HG03039 (cell line): ENCODE results near the gene TSPAN12.
"Not testable (repeated sequence)": the region's sequence is repeated elsewhere in the genome, so short reads cannot be mapped to it uniquely, and the experiment has no call there.

Experiments
- ATAC-seq: cut with Tn5 transposase; IDR thresholded peaks from one replicate; pipeline ENCODE4 v1.9.1; 2021; ENCODE audit warnings: mild to moderate bottlenecking, moderate library complexity; ENCODE audit not compliant: unreplicated experiment

Gene TSPAN12

GRCh38 chr7:120807390-120807789 is 50.6 kb downstream of the TSPAN12 start:
- no peak for ATAC-seq

DNA sequence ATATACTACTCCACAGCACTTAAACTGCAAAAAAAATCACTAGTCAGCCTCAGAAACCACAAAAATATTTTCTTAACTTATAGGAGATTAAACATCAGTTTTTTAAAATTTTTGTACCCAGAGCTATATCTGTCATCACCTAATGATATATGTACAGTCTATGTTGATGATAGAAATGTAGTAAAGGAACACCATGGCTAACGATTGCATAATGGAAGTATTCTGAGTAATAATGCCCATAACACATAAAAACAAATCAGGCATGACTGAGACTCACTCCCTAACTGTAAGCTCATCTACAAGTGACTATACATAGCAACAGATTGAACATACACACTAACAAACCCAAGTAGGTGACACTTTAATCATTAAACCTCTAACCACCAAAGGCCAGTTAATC is 51.3 kb downstream of the TSPAN12 start:
- ATAC-seq, result no peak

- ATAC-seq, result peak; percentile 76
Observed at GRCh38 chr7:120805636-120806388, 52.1 kb downstream of the TSPAN12 start.

- no peak for ATAC-seq
Observed at GRCh38 chr7:120802751-120803150, 55.2 kb downstream of the TSPAN12 start.

GRCh38 chr7:120799813-120800475 is 58.0 kb downstream of the TSPAN12 start:
- ATAC-seq, result no peak

DNA sequence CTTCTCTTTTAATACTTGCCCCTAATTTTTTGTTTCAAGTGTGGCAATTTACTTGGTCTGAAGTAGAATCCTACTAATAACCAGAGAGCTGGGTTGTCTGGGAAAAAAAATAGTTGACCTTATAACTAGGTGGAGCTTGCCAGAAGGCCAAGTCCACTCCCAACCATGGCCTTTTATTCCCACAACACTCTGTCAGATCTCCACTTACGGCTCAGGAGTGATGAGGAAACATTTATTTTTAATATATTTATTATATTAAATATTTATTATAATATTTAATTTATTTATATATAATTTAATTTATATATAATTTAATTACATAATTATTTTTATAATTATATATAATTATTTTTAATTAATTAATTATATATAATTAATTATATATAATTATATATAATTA is 58.8 kb downstream of the TSPAN12 start:
- ATAC-seq, result no peak

DNA sequence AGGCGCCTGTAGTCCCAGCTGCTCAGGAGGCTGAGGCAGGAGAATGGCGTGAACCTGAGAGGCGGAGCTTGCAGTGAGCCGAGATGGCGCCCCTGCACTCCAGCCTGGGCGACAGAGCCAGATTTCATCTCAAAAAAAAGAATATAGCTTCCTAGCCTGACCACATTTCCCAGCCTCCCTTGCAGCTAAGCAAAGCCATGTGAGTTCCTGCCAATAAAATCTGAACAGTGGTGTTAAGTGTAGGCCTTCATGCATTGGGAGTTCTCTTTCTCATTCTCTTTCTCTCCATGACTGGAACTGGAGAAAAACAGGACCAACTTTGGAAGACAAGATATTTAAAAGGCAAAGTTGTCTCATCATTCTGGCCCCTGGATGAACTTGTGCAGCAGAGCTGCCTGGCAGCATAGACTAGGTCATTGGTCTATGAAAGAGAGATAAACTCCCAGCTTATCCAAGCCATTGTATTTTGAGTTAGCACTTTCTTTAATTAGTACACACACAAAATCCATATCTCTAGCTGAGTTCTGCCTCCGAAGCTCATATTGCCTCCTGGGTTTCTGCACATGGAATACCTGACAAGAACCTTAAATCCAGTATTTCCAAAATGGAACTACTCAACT is 60.8 kb downstream of the TSPAN12 start:
- ATAC-seq, result no peak

DNA sequence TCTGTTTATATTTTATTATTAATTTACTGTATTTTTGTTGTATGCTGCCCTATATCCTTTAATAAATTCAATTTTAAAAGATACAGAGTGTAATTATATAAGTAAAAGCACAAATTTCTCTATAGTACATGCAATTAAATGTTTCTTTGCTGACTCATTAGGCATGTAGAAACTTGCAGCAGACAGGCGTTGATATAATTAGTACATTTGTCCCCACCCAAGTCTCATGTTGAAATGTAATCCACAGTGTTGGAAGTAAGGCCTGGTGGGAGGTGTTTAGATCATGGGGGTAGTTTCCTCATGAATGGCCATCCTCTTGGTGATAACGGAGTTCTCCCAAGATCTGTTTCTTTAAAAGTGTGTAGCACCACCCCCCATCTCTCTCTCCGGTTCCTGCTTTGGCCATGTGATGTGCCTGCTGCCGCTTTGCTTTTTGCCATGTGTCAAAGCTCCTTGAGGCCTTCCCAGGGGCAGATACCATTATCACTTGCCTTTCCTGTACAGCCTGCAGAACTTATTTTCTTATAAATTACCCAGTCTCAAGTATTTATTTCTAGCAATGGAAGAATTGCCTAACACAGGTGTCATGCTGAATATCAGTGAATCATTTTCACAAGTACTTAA is 63.7 kb downstream of the TSPAN12 start:
- no peak for ATAC-seq

DNA sequence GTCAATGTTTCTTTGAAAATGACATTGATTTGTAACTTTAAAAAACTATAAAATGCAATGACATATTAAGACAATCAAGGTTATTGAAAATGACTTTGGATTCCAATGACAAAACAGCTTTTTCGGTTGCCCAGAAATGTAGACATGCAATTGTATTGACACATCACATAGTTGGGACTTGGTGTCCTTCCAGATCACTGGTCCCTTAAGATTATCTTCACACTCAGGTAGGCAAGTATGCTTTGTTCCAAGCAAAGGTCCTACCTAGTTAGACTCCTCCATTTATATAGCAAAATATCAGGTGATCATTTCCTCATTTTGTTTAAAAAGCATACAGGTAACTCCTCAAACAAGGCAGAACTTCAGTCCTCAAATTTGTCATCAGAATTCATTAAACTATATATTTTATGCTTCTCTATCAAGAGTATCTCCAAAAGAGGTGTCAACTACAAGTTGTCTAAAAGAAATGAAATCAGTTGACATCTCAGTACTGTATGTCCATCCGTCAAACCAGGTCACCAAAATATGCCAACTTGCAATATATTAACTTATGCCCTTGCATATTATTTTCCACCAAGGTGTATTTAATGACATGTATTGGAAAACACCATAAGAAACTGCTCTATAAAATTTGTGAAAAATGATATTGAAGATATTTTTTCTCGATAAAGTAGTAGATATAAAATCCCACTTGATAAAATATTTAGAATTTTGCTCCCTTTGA is 64.6 kb downstream of the TSPAN12 start:
- ATAC-seq, result no peak

- ATAC-seq, result no peak
Observed at GRCh38 chr7:120792861-120793130, 65.1 kb downstream of the TSPAN12 start.

DNA sequence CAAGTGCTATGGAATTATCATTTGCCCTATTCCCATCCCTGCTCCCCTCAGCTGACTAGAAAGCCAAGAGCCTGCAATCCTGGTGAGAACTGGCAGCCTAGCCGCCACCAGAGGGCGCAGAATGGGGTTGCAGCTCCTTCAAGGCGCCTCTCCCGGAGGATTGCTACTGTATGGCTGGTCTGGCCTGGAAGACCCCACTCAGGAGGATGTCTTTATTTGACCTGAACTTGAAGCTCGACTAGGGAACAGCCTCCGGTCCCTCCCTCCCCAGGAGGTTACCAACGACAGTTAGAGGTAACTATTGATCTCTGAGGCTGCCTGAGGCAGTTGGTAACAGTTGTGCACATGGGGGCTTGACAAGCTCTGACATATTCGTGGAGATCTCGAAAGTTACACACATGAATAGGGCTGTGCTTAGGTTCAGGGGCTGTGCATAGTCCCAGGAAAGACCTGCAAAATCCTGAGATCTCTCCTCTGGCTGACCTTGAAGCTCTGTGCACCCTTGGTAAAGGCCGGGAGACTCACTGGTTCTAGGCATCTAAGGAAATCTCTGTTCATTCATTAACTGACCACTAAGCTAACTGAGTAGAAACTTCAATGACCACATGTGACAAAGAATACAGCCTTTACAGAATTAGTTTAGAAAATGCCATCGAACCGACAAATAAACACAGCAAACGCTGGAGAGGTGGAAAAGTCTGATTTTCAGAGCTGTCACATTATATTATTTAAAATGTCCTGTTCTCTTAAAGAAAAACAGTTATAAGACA is 65.7 kb downstream of the TSPAN12 start:
- ATAC-seq, result peak; percentile 98

- ATAC-seq, result no peak
Observed at GRCh38 chr7:120785095-120785494, 72.8 kb downstream of the TSPAN12 start.

GRCh38 chr7:120783721-120784120 is 74.2 kb downstream of the TSPAN12 start:
- no peak for ATAC-seq

GRCh38 chr7:120783273-120783672 is 74.7 kb downstream of the TSPAN12 start:
- no peak for ATAC-seq

DNA sequence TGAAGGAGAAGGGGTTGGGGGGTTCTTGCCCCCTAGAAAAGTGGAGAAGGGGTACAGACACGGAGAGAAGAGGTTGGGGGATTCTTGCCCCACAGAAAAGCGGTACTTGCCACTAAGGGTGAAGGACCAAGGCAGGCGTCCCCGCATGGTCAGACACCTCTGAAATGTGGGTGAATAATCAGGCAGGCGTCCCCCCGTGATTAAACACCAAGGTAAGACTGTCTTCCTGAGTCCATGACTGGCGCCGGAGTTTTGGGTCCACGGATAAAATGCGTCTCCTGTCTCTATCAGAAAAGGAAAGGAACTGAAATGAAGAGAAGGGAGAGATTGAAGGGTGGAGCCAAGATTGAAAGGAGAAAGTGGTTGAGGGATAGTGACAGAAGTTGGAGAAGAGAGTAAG is 76.0 kb downstream of the TSPAN12 start:
- not testable (repeated sequence) for ATAC-seq

DNA sequence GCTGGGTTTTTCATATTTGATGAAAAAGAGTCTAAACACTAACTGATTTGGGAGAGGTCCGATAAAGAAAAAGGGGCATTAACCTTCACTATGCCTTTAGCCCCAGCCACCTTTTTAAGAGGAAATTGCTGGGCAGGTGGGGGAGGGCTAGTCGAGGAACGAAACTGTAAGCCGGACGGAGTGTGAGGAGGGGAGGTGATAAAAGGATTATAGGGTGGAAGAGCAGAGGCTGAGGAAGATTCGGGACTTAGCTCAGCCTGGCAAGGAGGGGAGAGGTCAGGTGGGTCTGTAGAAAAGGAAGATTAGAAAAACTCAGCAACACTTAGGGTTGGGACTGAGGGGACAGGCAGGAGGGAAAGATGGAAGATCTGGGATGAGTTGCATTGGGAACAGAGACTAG is 77.0 kb downstream of the TSPAN12 start:
- no peak for ATAC-seq

GRCh38 chr7:120780451-120780850 is 77.5 kb downstream of the TSPAN12 start:
- not testable (repeated sequence) for ATAC-seq

DNA sequence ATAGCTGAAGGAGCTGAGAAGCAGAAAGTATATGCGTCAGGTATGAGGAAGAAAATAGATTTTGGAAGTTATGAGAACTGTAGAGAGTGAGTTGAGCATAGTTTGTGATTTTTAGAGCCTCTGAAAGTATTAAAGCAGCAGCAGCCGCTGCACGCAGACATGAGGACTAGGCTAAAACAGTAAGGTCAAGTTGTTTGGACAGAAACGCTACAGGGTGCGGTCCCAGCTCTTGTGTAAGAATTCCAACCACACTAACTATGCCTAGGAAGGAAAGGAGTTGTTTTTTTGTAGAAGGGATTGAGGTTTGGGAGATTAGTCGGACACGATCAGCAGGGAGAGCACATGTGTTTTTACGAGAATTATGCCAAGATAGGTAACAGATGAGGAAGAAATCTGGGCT is 78.9 kb downstream of the TSPAN12 start:
- not testable (repeated sequence) for ATAC-seq

- ATAC-seq, result no peak
Observed at GRCh38 chr7:120775755-120776154, 82.2 kb downstream of the TSPAN12 start.

- ATAC-seq, result no peak
Observed at GRCh38 chr7:120774481-120774880, 83.5 kb downstream of the TSPAN12 start.
